Loucy (cell line): Measurements from ENCODE around the gene ASL.

Experiments used
- EZH2phosphoT487 ChIP-seq: fragments of 200-600 bp; IDR thresholded peaks from 2 replicates; pipeline ENCODE4 v1.6.1; 2018; ENCODE audit warnings: antibody characterized with exemption, mild to moderate bottlenecking, moderate library complexity, borderline replicate concordance
- TF ChIP-seq, protein P1 (sequence below): fragments of 200-600 bp; sonication (generic); conservative IDR thresholded peaks from 2 replicates; pipeline ENCODE4 v1.5.1; 2014; ENCODE audit warnings: mild to moderate bottlenecking, antibody characterized with exemption, low read length

DNA sequence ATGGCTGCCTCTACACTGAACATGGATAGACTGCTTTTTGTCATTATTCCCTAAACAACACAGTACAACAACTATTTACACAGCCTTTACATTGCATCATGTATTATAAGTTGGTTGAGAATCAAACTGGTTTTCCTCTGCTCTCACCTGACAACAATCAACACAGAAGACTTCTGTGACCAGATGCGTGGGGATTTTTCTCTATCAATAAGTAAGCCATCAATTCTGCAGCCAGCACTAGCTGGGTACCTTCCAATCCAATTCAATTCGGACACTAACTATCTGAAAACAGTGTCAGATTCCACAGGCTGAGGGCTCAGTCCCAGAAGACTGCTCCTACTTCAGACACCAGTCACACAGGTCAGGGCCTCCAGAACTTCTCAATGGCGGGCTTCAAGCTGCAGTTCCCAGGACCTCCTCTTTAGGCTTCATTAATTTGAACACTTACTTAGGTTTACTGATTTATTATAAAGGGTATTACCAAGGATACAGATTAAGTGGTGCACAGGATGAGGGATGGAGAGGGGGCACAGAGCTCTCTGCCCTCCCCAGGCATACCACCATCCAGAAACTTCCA is 36.4 kb upstream of the ASL start:
- TF ChIP-seq, protein P1, sequence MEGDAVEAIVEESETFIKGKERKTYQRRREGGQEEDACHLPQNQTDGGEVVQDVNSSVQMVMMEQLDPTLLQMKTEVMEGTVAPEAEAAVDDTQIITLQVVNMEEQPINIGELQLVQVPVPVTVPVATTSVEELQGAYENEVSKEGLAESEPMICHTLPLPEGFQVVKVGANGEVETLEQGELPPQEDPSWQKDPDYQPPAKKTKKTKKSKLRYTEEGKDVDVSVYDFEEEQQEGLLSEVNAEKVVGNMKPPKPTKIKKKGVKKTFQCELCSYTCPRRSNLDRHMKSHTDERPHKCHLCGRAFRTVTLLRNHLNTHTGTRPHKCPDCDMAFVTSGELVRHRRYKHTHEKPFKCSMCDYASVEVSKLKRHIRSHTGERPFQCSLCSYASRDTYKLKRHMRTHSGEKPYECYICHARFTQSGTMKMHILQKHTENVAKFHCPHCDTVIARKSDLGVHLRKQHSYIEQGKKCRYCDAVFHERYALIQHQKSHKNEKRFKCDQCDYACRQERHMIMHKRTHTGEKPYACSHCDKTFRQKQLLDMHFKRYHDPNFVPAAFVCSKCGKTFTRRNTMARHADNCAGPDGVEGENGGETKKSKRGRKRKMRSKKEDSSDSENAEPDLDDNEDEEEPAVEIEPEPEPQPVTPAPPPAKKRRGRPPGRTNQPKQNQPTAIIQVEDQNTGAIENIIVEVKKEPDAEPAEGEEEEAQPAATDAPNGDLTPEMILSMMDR: no peak
- TF ChIP-seq EZH2phosphoT487: no peak
